Articular chondrocyte of knee joint (primary cell): Measurements from ENCODE around the gene PRRT2. TPM values are rescaled to one million over a fixed set of nuclear protein-coding genes. Genes with fewer than 3 reads are reported as not detected.

Experiments
- small RNA-seq: library from RNA; depleted of rRNA; stranded (forward); fragments of <200 nt; gene quantifications from one replicate; pipeline ENCODE3, GENCODE V24; 2012
- total RNA-seq: library from RNA; depleted of rRNA; stranded (reverse); fragments of >200 nt; gene quantifications from 2 replicates; pipeline ENCODE4 v1.2.3, GENCODE V29; 2012

The PRRT2 gene
- 2.4 and 3.5 TPM in 2 replicates for total RNA-seq

GRCh38 chr16:29811896-29812665 is at the start of gene PRRT2:
Gene PRRT2, plus strand, starts transcription at chr16:29812193. Its CDS starts 862 bp downstream, at chr16:29813055.

DNA sequence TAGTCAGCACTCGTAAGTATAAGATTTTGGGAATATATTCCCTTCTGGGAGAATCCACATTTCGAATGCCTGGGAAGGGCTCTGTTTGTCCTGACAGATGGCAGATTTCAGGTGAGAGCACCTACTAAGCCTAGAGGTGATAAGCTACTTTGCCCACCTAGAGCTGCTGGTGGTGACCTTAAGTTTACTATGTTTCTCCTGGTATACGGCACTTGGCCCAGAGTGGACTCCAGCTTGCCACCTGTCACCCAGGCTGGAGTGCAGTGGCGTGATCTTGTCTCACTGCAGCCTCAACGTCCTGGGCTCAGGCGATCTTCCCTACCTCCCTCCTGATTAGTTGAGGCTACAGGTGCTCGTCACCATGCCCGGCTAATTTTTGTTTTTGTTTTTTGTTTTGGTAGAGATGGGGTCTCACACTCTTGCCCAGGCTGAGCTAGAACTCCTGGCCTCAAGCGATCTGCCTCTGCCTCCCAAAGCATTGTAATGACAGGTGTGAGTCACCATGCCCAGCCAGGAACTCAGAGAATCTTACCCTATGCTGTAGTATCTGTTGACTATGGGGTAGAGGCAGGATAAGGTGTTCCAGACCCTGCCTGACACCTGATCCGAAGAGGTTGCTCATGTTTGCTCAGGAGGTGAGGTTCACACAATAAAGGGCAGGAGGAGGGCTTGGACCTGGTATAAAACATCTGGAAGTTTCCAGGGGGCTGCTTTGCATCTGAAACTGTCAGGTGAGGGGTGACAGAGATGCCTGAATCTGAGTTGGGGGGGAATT is 34.2 kb upstream of the PRRT2 start, which contains the start of gene ZG16:
Gene ZG16, plus strand, starts transcription at position 681 of the 775 bp plus-strand sequence. CDS start 1,011 bp downstream, outside the sequence.

GRCh38 chr16:29790183-29790948 is 21.6 kb upstream of the PRRT2 start, which contains the start of gene KIF22:
Gene KIF22, plus strand, starts transcription at chr16:29790751. Its CDS starts 9 bp downstream, at chr16:29790760.

DNA sequence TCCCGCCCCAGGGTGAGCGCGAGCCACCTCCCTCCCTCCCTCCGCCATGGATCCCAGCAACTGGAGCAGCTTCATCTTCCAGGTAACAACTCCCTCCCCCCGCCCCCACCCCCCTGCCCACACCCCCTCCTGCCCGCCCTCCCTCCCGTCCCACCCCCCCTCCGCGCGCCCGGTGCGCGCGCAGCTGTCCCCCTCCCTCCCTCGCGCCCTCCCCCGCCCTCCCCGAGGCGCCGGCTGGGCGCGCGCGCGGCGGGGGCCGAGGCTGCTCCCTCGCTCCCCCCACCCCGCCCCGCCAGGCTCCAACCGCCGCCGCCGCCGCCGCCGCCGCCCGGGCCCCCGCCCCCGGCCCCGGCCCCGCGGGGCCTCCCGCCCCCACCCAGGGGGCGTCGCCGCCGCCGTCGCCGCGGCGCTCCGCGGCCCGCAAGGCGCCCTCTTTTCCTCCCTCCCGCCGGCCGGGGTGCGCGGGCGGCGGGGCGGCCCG is 5.9 kb upstream of the PRRT2 start, which contains the start of gene MAZ:
Gene MAZ, plus strand, starts transcription at position 431 of the 481 bp plus-strand sequence. CDS start 173 bp downstream, outside the sequence.

GRCh38 chr16:29815793-29816693 is 4.0 kb downstream of the PRRT2 start, which contains the start of gene PAGR1:
Gene PAGR1, plus strand, starts transcription at chr16:29816152. Its CDS starts 374 bp downstream, at chr16:29816526.

DNA sequence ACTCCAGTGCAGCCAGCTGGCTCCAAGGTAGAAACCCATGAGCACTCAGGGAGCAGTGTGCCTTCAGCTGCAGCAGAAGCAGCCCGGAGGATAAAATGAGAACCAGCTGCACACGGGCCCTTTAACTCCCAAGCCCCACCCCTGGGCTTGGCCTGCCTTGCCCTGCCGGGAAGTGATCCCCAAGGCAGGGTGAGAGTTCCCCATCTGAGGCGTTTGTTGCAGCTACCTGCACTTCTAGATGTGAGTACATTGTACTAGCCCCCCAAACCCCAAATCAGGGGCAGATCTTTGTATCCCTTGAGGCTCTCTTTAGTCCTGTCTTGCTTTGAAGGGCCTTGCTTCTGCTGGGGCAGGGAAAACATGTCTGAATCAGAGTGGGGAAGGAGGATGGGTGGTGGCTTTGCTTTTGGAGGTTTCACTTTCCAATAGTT is 8.3 kb downstream of the PRRT2 start, which contains the start of gene MVP:
Gene MVP, plus strand, starts transcription at position 192 of the 431 bp plus-strand sequence. CDS start 10,088 bp downstream, outside the sequence.

GRCh38 chr16:29862884-29863668 is 51.1 kb downstream of the PRRT2 start, which contains the start of gene CDIPT:
Gene CDIPT, minus strand, starts transcription at chr16:29863226. Its CDS starts 369 bp downstream, at chr16:29862857.

Small RNAs within 50 kb of the gene (small RNA-seq; reads per million reads assigned to genes)
- not detected for gene AC009133.6
- not detected for gene AC120114.4

Other genes with a start within 250 kb of the PRRT2 start
- not detected in 2 replicates for gene SPN, start 148.9 kb upstream of the PRRT2 start, total RNA-seq
- 0.52 and 1.6 TPM in 2 replicates for gene QPRT, start 133.0 kb upstream of the PRRT2 start, total RNA-seq
- not detected in 2 replicates for gene C16orf54, start 66.2 kb upstream of the PRRT2 start, total RNA-seq
- not detected in 2 replicates for gene ZG16, start 33.9 kb upstream of the PRRT2 start, total RNA-seq
- 14.9 and 21.0 TPM in 2 replicates for gene KIF22, start 21.4 kb upstream of the PRRT2 start, total RNA-seq
- 139 and 158 TPM in 2 replicates for gene MAZ, start 5.7 kb upstream of the PRRT2 start, total RNA-seq
- gene PAGR1, start 4.0 kb downstream of the PRRT2 start, total RNA-seq, result 13.7 and 18.3 TPM in 2 replicates
- gene MVP, start 8.3 kb downstream of the PRRT2 start, total RNA-seq, result 249 and 324 TPM in 2 replicates
- 81.8 and 83.9 TPM in 2 replicates for gene CDIPT, start 51.0 kb downstream of the PRRT2 start, total RNA-seq
- gene SEZ6L2, start 87.4 kb downstream of the PRRT2 start, total RNA-seq, result 1.8 and 2.6 TPM in 2 replicates
- gene ASPHD1, start 88.3 kb downstream of the PRRT2 start, total RNA-seq, result 3.1 and 4.8 TPM in 2 replicates
- 11.3 and 12.0 TPM in 2 replicates for gene KCTD13, start 114.0 kb downstream of the PRRT2 start, total RNA-seq
- 74.1 and 77.0 TPM in 2 replicates for gene TMEM219, start 149.9 kb downstream of the PRRT2 start, total RNA-seq
- 32.4 and 35.7 TPM in 2 replicates for gene TAOK2, start 161.7 kb downstream of the PRRT2 start, total RNA-seq
- gene HIRIP3, start 183.4 kb downstream of the PRRT2 start, total RNA-seq, result 4.1 and 5.4 TPM in 2 replicates
- 26.7 and 26.9 TPM in 2 replicates for gene INO80E, start 184.0 kb downstream of the PRRT2 start, total RNA-seq
- under 0.01 and 0.13 TPM in 2 replicates for gene DOC2A, start 198.8 kb downstream of the PRRT2 start, total RNA-seq
- not detected in 2 replicates for gene C16orf92, start 211.0 kb downstream of the PRRT2 start, total RNA-seq
- gene TLCD3B, start 219.1 kb downstream of the PRRT2 start, total RNA-seq, result 0.11 and 0.26 TPM in 2 replicates